ENCODE measurements around the gene PLXNA2.

Gene PLXNA2

DNA sequence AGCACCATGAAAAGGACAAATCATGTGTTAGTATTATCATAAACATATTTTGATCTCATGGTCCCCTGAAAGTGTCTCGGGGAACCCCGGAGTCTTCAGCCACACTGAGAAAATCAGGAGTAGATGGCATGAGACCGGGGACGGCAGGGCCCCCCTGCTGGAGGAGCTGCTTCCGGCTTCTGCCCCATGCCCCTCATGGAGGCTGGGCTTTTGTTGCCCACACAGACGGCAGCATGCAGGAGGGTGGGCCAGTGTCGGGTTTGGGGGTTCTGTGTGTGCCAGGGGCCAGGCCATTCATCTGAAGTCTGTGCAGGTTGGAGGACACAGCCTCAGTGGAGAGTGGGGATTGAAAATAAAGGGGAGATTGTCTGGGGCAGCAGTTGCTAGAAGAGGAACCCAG lies 258.2 kb downstream of the PLXNA2 start:
- in situ Hi-C loops (cut with MboI; ENCODE audit: low sequenced_read_pairs): no loop called here

DNA sequence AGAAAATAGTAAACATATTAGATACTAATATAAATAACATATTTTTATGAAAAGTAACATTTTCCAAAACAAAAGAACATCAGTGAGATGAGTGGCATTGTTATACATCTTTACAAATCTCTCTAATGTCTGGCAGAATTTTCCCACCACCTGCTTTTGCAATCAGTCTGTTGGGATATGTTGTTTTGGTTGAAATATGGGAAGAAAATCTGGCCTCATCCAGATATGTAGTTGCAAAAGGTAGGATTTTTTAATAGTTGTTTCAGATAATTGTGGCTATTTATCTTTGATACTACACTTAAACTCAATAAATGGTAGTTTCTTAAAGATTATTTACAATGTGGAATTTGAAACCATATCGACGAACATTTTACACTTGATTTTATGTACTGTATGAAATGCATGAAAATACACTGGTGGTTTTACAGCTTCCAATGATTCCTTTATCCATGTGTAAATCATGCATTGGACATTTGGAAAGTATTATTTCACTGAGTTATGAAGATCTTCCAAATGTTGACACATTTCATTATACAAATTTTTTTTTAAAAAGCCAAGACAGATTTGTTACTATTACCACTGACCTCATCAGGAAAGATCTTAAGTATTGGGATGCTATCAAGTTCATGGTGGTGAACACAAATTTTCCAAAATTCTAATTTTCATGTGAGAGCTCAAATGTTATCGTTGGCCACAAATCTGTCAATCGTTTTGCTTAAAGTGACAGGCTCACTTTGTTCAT lies 259.2 kb downstream of the PLXNA2 start:
- in situ Hi-C loops (cut with MboI; ENCODE audit: low sequenced_read_pairs): no loop called here

- in situ Hi-C loops (cut with MboI; ENCODE audit: low sequenced_read_pairs): no loop called here
Measured at GRCh38 chr1:207983044-207983635, 261.0 kb downstream of the PLXNA2 start.

DNA sequence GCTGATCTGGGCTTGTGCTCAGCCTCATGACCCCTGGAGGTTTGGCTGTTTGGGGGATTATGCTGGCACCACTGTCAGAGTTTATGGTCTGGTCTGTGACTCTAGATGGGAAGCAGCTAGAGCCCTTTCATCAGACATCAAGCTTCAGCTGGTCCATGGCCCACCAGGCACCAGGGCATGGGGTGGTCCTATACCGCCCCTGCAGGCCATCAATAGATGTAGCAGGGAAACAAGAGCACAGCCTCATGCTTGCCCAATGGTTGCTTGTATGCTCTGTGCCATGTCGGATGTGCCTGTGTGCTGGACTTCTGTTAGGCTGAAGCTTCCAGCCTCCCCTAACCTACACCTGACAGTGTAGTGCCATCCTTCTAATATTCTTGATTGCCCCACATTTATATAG lies 262.2 kb downstream of the PLXNA2 start:
- in situ Hi-C loops (cut with MboI; ENCODE audit: low sequenced_read_pairs): no loop called here

GRCh38 chr1:207978441-207978840 lies 265.7 kb downstream of the PLXNA2 start:
- in situ Hi-C loops (cut with MboI; ENCODE audit: low sequenced_read_pairs): no loop called here

DNA sequence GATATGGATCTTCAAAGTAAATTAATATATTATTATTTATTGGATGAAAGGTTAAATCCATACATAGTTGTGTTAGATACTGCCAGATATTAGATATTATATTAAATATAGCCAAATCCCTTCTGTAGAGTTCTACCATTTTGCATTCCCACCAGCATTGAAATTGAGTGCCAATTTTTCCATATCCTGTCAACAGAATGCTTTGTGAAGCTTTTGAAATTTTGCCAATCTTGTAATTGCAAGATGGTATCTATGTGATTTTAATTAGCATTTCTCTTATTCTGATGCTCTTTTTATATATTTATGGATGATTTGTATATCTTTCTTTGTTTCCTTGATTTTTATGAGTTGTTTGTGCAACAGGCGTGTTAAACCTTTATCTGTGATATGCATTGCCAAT lies 266.3 kb downstream of the PLXNA2 start:
- in situ Hi-C loops (cut with MboI; ENCODE audit: low sequenced_read_pairs): no loop called here

DNA sequence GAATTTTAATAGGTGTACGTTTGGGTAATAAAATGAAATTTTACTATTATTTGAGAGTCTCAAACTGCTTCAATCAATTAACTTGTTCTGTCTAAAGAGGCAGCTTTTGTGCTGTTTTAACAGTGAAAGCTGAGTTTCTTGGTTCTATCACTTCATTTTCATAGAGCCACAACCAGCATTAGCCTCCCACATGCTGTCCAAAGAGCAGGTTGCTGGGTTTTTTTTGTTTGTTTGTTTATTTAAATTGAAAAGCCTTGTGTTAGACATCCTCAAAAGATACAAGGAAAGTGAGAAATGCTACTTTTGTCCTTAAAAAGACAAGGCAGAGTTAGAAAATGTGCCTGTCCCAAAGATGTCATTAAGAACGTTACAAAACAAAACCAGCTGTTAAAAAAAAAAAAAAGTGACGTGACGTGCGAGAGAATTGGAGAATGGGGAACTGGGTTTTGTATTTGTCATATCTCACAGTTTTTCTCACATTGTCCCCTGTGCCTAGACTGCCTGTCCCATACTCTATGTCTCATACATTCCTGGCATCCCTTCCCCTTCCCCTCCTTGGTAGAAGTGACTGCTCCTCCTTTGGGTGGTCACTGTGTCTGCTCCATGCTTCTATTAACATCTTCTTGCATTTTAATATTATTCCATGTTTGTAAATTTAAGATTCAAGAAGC lies 270.2 kb downstream of the PLXNA2 start:
- in situ Hi-C loops (cut with MboI; ENCODE audit: low sequenced_read_pairs): no loop called here

DNA sequence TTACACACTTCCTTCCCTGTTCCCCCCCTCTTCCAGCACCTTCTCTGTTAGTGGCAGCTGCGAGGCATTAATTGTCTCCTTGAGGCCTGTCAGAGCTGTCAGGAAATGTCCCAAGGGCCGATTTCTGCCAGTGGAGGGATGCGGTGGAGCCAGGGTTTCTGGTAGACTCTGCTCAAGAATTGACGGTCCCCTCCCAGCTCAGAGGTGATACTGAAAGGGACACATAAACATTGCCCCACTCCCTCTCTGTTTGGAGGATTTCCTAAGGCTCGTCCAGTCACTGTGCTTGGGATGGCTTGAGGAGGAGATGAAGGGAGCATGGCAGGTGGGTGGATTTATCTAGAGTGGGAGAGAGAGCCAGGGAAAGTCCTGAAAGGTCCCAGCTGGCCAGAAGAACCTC lies 271.8 kb downstream of the PLXNA2 start:
- in situ Hi-C loops (cut with MboI; ENCODE audit: low sequenced_read_pairs): no loop called here
